ENCODE data around the gene ATOH8.
A peak's percentile ranks its signal among the peaks of the same experiment; 100 is the strongest.

Gene ATOH8

GRCh38 chr2:85737961-85738360 is 15.8 kb upstream of the ATOH8 start:
- in situ Hi-C loops (cut with HindIII; ENCODE audit: low sequenced_read_pairs) = no loop called here
- no peak for DNase-seq (ENCODE audit: low read depth)
- no peak overlapping the region for H3K4me3 ChIP-seq (ENCODE audit: low read depth, low read length)
- TF ChIP-seq, protein P1, sequence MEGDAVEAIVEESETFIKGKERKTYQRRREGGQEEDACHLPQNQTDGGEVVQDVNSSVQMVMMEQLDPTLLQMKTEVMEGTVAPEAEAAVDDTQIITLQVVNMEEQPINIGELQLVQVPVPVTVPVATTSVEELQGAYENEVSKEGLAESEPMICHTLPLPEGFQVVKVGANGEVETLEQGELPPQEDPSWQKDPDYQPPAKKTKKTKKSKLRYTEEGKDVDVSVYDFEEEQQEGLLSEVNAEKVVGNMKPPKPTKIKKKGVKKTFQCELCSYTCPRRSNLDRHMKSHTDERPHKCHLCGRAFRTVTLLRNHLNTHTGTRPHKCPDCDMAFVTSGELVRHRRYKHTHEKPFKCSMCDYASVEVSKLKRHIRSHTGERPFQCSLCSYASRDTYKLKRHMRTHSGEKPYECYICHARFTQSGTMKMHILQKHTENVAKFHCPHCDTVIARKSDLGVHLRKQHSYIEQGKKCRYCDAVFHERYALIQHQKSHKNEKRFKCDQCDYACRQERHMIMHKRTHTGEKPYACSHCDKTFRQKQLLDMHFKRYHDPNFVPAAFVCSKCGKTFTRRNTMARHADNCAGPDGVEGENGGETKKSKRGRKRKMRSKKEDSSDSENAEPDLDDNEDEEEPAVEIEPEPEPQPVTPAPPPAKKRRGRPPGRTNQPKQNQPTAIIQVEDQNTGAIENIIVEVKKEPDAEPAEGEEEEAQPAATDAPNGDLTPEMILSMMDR (IDR thresholded peaks at IDR 0.05; ENCODE audit: low read depth, low read length, missing control alignments) = no peak

DNA sequence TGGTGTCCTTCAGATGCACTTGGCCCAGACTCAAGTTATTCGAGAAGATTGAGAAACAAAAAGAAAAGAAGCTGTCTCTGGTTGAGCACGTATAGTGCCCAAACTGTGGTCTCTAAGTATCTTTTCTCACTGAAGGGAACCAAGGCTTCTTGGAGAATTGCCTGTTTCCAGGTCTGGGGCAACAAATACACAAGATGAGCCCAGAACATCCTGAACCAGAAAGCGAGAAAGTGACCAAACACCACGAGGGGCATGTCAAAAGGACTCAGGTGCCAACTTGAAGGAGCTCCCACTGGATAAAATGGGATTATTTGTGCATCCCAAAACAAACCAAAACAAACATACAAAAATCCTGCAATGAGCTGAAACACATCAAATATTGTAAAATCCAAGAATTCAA is 13.6 kb upstream of the ATOH8 start:
- H3K4me3 ChIP-seq (ENCODE audit: low read depth, low read length) = no peak overlapping the region
- TF ChIP-seq, protein P1 (IDR thresholded peaks at IDR 0.05; ENCODE audit: low read depth, low read length, missing control alignments) = no peak
- in situ Hi-C loops (cut with HindIII; ENCODE audit: low sequenced_read_pairs) = loop anchor here (5.0 kb wide), 1 partner anchor 62 kb away; no protein-coding TSS in a partner anchor
- DNase-seq (ENCODE audit: low read depth) = no peak

GRCh38 chr2:85741211-85741832 is 12.5 kb upstream of the ATOH8 start:
- H3K4me3 ChIP-seq (ENCODE audit: low read depth, low read length) = no peak overlapping the region

GRCh38 chr2:85741833-85742455 is 11.8 kb upstream of the ATOH8 start:
- DNase-seq (ENCODE audit: low read depth) = peak; percentile 86
- peak overlapping the region; percentile 2 for H3K4me3 ChIP-seq (ENCODE audit: low read depth, low read length)
- TF ChIP-seq, protein P1 (IDR thresholded peaks at IDR 0.05; ENCODE audit: low read depth, low read length, missing control alignments) = no peak
- in situ Hi-C loops (cut with HindIII; ENCODE audit: low sequenced_read_pairs) = loop anchor here (5.0 kb wide), 1 partner anchor 60 kb away; no protein-coding TSS in a partner anchor

More at GRCh38 chr2:85741211-85741832, 12.5 kb upstream of the ATOH8 start:
- DNase-seq (ENCODE audit: low read depth) = no peak
- in situ Hi-C loops (cut with HindIII; ENCODE audit: low sequenced_read_pairs) = loop anchor here (5.0 kb wide), 1 partner anchor 61 kb away; no protein-coding TSS in a partner anchor
- TF ChIP-seq, protein P1 (IDR thresholded peaks at IDR 0.05; ENCODE audit: low read depth, low read length, missing control alignments) = no peak

GRCh38 chr2:85743304-85743978 is 10.3 kb upstream of the ATOH8 start:
- H3K4me3 ChIP-seq (ENCODE audit: low read depth, low read length) = no peak overlapping the region
- peak; percentile 62 for DNase-seq (ENCODE audit: low read depth)
- in situ Hi-C loops (cut with HindIII; ENCODE audit: low sequenced_read_pairs) = loop anchor here (5.0 kb wide), 1 partner anchor 59 kb away; no protein-coding TSS in a partner anchor
- TF ChIP-seq, protein P1 (IDR thresholded peaks at IDR 0.05; ENCODE audit: low read depth, low read length, missing control alignments) = no peak

DNA sequence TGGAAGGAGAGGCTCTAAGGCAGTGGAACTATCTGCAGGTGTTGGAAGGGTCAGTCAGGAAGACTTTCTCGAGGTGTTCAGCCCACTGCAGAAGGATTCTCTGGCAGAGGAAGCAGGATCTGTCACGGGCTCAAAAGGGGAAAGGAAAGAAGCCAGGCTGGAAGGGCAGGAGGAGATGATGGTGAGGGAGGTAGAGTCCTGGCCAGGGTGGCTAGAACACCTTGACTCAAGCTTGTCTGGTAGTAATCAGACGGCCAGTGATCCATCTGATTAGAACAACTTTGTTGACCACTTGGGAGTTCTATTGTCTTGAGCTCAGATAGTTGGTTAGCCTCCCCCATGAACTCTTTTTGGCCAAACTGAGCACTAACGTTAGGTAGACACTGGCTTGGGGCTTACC is 9.7 kb upstream of the ATOH8 start:
- TF ChIP-seq, protein P1 (IDR thresholded peaks at IDR 0.05; ENCODE audit: low read depth, low read length, missing control alignments) = no peak
- in situ Hi-C loops (cut with HindIII; ENCODE audit: low sequenced_read_pairs) = loop anchor here (5.0 kb wide), 1 partner anchor 58 kb away; no protein-coding TSS in a partner anchor
- H3K4me3 ChIP-seq (ENCODE audit: low read depth, low read length) = no peak overlapping the region
- DNase-seq (ENCODE audit: low read depth) = no peak

All from astrocyte of the cerebellum (primary cell).